Measurements from ENCODE around the gene TMEM258. TPM values are rescaled to one million over a fixed set of nuclear protein-coding genes. Genes with fewer than 3 reads are reported as not detected.

TMEM258 gene
- total and polyA plus RNA-seq, 9 of the 15 experiments (the other 6 are each of a cell fraction or from before 2014, with no cell fraction given) = 97.2 to 856 (median 231) TPM

GRCh38 chr11:61816736-61817455, 24.5 kb upstream of the TMEM258 start, which contains the start of gene FADS1 (continued):
- TF ChIP-seq, protein P1, sequence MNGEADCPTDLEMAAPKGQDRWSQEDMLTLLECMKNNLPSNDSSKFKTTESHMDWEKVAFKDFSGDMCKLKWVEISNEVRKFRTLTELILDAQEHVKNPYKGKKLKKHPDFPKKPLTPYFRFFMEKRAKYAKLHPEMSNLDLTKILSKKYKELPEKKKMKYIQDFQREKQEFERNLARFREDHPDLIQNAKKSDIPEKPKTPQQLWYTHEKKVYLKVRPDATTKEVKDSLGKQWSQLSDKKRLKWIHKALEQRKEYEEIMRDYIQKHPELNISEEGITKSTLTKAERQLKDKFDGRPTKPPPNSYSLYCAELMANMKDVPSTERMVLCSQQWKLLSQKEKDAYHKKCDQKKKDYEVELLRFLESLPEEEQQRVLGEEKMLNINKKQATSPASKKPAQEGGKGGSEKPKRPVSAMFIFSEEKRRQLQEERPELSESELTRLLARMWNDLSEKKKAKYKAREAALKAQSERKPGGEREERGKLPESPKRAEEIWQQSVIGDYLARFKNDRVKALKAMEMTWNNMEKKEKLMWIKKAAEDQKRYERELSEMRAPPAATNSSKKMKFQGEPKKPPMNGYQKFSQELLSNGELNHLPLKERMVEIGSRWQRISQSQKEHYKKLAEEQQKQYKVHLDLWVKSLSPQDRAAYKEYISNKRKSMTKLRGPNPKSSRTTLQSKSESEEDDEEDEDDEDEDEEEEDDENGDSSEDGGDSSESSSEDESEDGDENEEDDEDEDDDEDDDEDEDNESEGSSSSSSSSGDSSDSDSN (IDR thresholded peaks at IDR 0.05; ENCODE audit: borderline replicate concordance in 1 of 2, low read depth in 2 of 2, low read length in 2 of 2) = peak; percentile 25 to 70; a peak in 1 of 4 replicates
- TF ChIP-seq BCL6 (CRISPR knock-in tag; IDR thresholded peaks at IDR 0.05) (no peak), TCF3 (CRISPR knock-in tag; IDR thresholded peaks at IDR 0.05) (peak; percentile 53; the same call in 1 of the 2 replicates), ZNF766 (CRISPR knock-in tag; conservative IDR thresholded peaks at IDR 0.05) (peak; percentile 83), ZNF589 (CRISPR knock-in tag; IDR thresholded peaks at IDR 0.05; ENCODE audit: low read depth) (peak; percentile 93), SIRT6 (IDR thresholded peaks at IDR 0.05; ENCODE audit: low read depth, low read length) (no peak), PCBP1 (IDR thresholded peaks at IDR 0.05; ENCODE audit: low read depth, low read length, poor library complexity, severe bottlenecking) (peak; percentile 59), CBFB (CRISPR knock-in tag; IDR thresholded peaks at IDR 0.05) (no peak), ATF6 (CRISPR knock-in tag; IDR thresholded peaks at IDR 0.05) (no peak), PHB2 (IDR thresholded peaks at IDR 0.05; ENCODE audit: low read depth) (no peak), COPS2 (conservative IDR thresholded peaks at IDR 0.05) (no peak), NR0B1 (IDR thresholded peaks at IDR 0.05; ENCODE audit: partially characterized antibody) (no peak), MITF (IDR thresholded peaks at IDR 0.05) (no peak), BACH1 (tag; IDR thresholded peaks at IDR 0.05) (no peak)
- TF ChIP-seq, protein P2, sequence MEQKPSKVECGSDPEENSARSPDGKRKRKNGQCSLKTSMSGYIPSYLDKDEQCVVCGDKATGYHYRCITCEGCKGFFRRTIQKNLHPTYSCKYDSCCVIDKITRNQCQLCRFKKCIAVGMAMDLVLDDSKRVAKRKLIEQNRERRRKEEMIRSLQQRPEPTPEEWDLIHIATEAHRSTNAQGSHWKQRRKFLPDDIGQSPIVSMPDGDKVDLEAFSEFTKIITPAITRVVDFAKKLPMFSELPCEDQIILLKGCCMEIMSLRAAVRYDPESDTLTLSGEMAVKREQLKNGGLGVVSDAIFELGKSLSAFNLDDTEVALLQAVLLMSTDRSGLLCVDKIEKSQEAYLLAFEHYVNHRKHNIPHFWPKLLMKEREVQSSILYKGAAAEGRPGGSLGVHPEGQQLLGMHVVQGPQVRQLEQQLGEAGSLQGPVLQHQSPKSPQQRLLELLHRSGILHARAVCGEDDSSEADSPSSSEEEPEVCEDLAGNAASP (IDR thresholded peaks at IDR 0.05) = no peak

All from K562 (cell line).